Trophoblast cell (in vitro differentiated cells and primary cell): ENCODE data around the gene SSH2.

ENCODE experiments used
- DNase-seq, 2 donors: peaks; one replicate each; pipeline ENCODE4 v3.0.0-alpha.2; 2016
- H2AFZ ChIP-seq: 2 replicates; pipeline ENCODE4 v1.6.1; 2013; ENCODE audit warnings: low read length, moderate library complexity, mild to moderate bottlenecking; ENCODE audit not compliant: insufficient read depth, poor library complexity
- H2AK5ac ChIP-seq: 2 replicates; pipeline ENCODE4 v1.6.1; 2013; ENCODE audit warnings: mild to moderate bottlenecking, low read length
- H2BK120ac ChIP-seq: 2 replicates; pipeline ENCODE4 v1.6.1; 2013; ENCODE audit warnings: low read length, mild to moderate bottlenecking, moderate library complexity; ENCODE audit not compliant: insufficient read depth, poor library complexity
- H2BK12ac ChIP-seq: 2 replicates; pipeline ENCODE4 v1.6.1; 2013; ENCODE audit warnings: mild to moderate bottlenecking, low read length, moderate library complexity
- H2BK5ac ChIP-seq: 2 replicates; pipeline ENCODE4 v1.6.1; 2013; ENCODE audit warnings: low read length, low read depth, moderate library complexity, mild to moderate bottlenecking; ENCODE audit not compliant: poor library complexity
- H3K14ac ChIP-seq: 2 replicates; pipeline ENCODE4 v1.6.1; 2013; ENCODE audit warnings: mild to moderate bottlenecking, low read length
- H3K18ac ChIP-seq: 2 replicates; pipeline ENCODE4 v1.6.1; 2013; ENCODE audit warnings: mild to moderate bottlenecking, low read length
- H3K23ac ChIP-seq: 2 replicates; pipeline ENCODE4 v1.6.1; 2013; ENCODE audit warnings: low read length
- H3K27ac ChIP-seq: 2 replicates; pipeline ENCODE4 v1.5.1; 2013; ENCODE audit warnings: low read depth, mild to moderate bottlenecking, inconsistent platforms, low read length, moderate library complexity
- H3K27me3 ChIP-seq: 2 replicates; pipeline ENCODE4 v1.6.1; 2013; ENCODE audit warnings: inconsistent platforms, mild to moderate bottlenecking, low read length, moderate library complexity; ENCODE audit not compliant: insufficient read depth
- H3K36me3 ChIP-seq, 2 experiments: 1 replicate in 1 of 2; 2 replicates in 1 of 2; pipeline ENCODE4 v1.6.1; 2013; ENCODE audit warnings: low read length in 2 of 2, mild to moderate bottlenecking in 2 of 2, moderate library complexity in 1 of 2; ENCODE audit not compliant: insufficient read depth in 2 of 2, control insufficient read depth in 1 of 2
- H3K4ac ChIP-seq: 2 replicates; pipeline ENCODE4 v1.6.1; 2013; ENCODE audit warnings: low read depth, mild to moderate bottlenecking, low read length, moderate library complexity
- H3K4me1 ChIP-seq, 2 experiments: 1 replicate in 1 of 2; 2 replicates in 1 of 2; pipeline ENCODE4 v1.6.1; 2013; ENCODE audit warnings: low read length in 2 of 2, mild to moderate bottlenecking in 2 of 2, moderate library complexity in 1 of 2; ENCODE audit not compliant: insufficient read depth in 2 of 2, control insufficient read depth in 1 of 2
- H3K4me2 ChIP-seq: 2 replicates; pipeline ENCODE4 v1.6.1; 2013; ENCODE audit warnings: inconsistent platforms, mild to moderate bottlenecking, low read length, moderate library complexity
- H3K4me3 ChIP-seq: 2 replicates; pipeline ENCODE4 v1.5.1; 2013; ENCODE audit warnings: mild to moderate bottlenecking, low read depth, low read length, inconsistent platforms
- H3K79me1 ChIP-seq: one replicate; pipeline ENCODE4 v1.6.1; 2013; ENCODE audit warnings: low read length
- H3K79me2 ChIP-seq: 2 replicates; pipeline ENCODE4 v1.6.1; 2013; ENCODE audit warnings: low read length, mild to moderate bottlenecking; ENCODE audit not compliant: control insufficient read depth, insufficient read depth, poor library complexity
- H3K9ac ChIP-seq: 2 replicates; pipeline ENCODE4 v1.6.1; 2013; ENCODE audit warnings: mild to moderate bottlenecking, low read length
- H3K9me3 ChIP-seq: 2 replicates; pipeline ENCODE4 v1.6.1; 2013; ENCODE audit warnings: low read depth, mild to moderate bottlenecking, control low read depth, inconsistent platforms, low read length; ENCODE audit not compliant: insufficient read depth
- H4K12ac ChIP-seq: 2 replicates; pipeline ENCODE4 v1.6.1; 2013; ENCODE audit warnings: low read depth, mild to moderate bottlenecking, low read length, moderate library complexity
- H4K8ac ChIP-seq: 2 replicates; pipeline ENCODE4 v1.6.1; 2013; ENCODE audit warnings: low read depth, mild to moderate bottlenecking, low read length, moderate library complexity
- H4K91ac ChIP-seq: one replicate; pipeline ENCODE4 v1.6.1; 2013; ENCODE audit warnings: low read depth, mild to moderate bottlenecking, low read length, moderate library complexity
- whole genome bisulfite sequencing: extraction: QIAGEN DNeasy Blood & Tissue Kit; methylation state at CpG from one replicate; pipeline ENCODE4 v1.1.7; 2013; ENCODE audit warnings: missing lambda C conversion rate; ENCODE audit not compliant: insufficient read length, insufficient coverage; ENCODE audit errors: extremely low coverage; 5-methylcytosine and 5-hydroxymethylcytosine counted together

The SSH2 gene

DNA sequence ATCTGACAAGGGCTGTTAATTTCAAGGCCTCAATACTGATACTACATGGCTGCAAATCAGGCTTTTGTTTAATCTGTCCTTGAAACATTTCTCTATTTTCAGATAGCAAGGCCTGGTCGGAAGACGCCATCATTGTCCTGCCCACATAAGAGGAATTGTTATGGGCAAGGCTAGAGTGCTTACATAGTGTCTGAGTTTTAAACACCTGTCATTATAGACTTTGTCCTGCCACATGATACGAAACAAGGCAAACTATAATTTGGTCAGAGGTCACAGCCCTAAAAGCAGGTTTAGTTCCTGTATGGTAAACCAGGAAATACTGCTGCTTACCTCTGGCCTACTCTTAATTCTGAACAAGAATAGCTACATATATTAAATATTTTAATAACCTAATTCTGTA, 104.4 kb downstream of the SSH2 start:
- WGBS: no CpG with 5 or more reads among the region's 3 CpGs
- no peak overlapping the region for H3K4me2 ChIP-seq
- DNase-seq: no peak

GRCh38 chr17:29821897-29822296, 108.1 kb downstream of the SSH2 start:
- Histone ChIP-seq H3K4me3 (no peak overlapping the region), H3K27ac (no peak overlapping the region), H2BK120ac (no peak overlapping the region), H3K79me1 (no peaks in the 10 kb centered on the region), H3K27me3 (no peaks in the 10 kb centered on the region), H3K23ac (no peak overlapping the region), H2BK5ac (no peak overlapping the region), H4K12ac (no peak overlapping the region), H3K18ac (no peak overlapping the region), H3K4me2 (no peak overlapping the region), H2AFZ (no peak overlapping the region), H3K9ac (no peak overlapping the region), H3K36me3 (peaks cover 0 to 2% of the 10 kb centered on the region in 2 experiments), H3K9me3 (no peaks in the 10 kb centered on the region), H3K4ac (no peak overlapping the region), H4K8ac (no peak overlapping the region), H2BK12ac (no peak overlapping the region), H4K91ac (no peak overlapping the region), H3K4me1 (no peaks in the 10 kb centered on the region), H3K79me2 (no peaks in the 10 kb centered on the region), H2AK5ac (no peak overlapping the region), H3K14ac (no peak overlapping the region)
- no peak for DNase-seq
- WGBS: no CpG with 5 or more reads among the region's 1 CpG

More for the DNA sequence above, 104.4 kb downstream of the SSH2 start:
- no peaks in the 10 kb centered on the region for H3K9me3 ChIP-seq
- no peaks in the 10 kb centered on the region for H3K27me3 ChIP-seq
- H3K18ac ChIP-seq: no peak overlapping the region
- no peaks in the 10 kb centered on the region for H3K79me2 ChIP-seq
- no peak overlapping the region for H4K91ac ChIP-seq
- no peaks in the 10 kb centered on the region for H3K4me1 ChIP-seq
- H2BK5ac ChIP-seq: no peak overlapping the region
- no peak overlapping the region for H4K12ac ChIP-seq
- H3K36me3 ChIP-seq: peaks cover 0 to 2% of the 10 kb centered on the region in 2 experiments
- H4K8ac ChIP-seq: no peak overlapping the region
- no peak overlapping the region for H3K14ac ChIP-seq
- H3K79me1 ChIP-seq: no peaks in the 10 kb centered on the region
- H3K4ac ChIP-seq: no peak overlapping the region
- H2BK12ac ChIP-seq: no peak overlapping the region
- H3K27ac ChIP-seq: no peak overlapping the region
- no peak overlapping the region for H2AK5ac ChIP-seq
- no peak overlapping the region for H2BK120ac ChIP-seq
- no peak overlapping the region for H2AFZ ChIP-seq
- no peak overlapping the region for H3K23ac ChIP-seq
- H3K9ac ChIP-seq: no peak overlapping the region
- H3K4me3 ChIP-seq: no peak overlapping the region

GRCh38 chr17:29820425-29820824, 109.6 kb downstream of the SSH2 start:
- no peak overlapping the region for H4K91ac ChIP-seq
- H3K4me1 ChIP-seq: no peaks in the 10 kb centered on the region
- H3K4me3 ChIP-seq: no peak overlapping the region
- no CpG with 5 or more reads among the region's 1 CpG for WGBS
- H3K9me3 ChIP-seq: no peaks in the 10 kb centered on the region
- H3K9ac ChIP-seq: no peak overlapping the region
- no peak overlapping the region for H3K14ac ChIP-seq
- H3K27me3 ChIP-seq: no peaks in the 10 kb centered on the region
- H2BK120ac ChIP-seq: no peak overlapping the region
- H4K12ac ChIP-seq: no peak overlapping the region
- no peak overlapping the region for H3K27ac ChIP-seq
- H3K4me2 ChIP-seq: no peak overlapping the region
- no peaks in the 10 kb centered on the region for H3K79me1 ChIP-seq
- H3K36me3 ChIP-seq: peaks cover 0 to 2% of the 10 kb centered on the region in 2 experiments
- DNase-seq: no peak
- no peak overlapping the region for H3K23ac ChIP-seq
- H4K8ac ChIP-seq: no peak overlapping the region
- H2AFZ ChIP-seq: no peak overlapping the region
- no peak overlapping the region for H2BK12ac ChIP-seq
- H2AK5ac ChIP-seq: no peak overlapping the region
- no peak overlapping the region for H3K4ac ChIP-seq
- H3K18ac ChIP-seq: no peak overlapping the region
- H3K79me2 ChIP-seq: no peaks in the 10 kb centered on the region
- H2BK5ac ChIP-seq: no peak overlapping the region

DNA sequence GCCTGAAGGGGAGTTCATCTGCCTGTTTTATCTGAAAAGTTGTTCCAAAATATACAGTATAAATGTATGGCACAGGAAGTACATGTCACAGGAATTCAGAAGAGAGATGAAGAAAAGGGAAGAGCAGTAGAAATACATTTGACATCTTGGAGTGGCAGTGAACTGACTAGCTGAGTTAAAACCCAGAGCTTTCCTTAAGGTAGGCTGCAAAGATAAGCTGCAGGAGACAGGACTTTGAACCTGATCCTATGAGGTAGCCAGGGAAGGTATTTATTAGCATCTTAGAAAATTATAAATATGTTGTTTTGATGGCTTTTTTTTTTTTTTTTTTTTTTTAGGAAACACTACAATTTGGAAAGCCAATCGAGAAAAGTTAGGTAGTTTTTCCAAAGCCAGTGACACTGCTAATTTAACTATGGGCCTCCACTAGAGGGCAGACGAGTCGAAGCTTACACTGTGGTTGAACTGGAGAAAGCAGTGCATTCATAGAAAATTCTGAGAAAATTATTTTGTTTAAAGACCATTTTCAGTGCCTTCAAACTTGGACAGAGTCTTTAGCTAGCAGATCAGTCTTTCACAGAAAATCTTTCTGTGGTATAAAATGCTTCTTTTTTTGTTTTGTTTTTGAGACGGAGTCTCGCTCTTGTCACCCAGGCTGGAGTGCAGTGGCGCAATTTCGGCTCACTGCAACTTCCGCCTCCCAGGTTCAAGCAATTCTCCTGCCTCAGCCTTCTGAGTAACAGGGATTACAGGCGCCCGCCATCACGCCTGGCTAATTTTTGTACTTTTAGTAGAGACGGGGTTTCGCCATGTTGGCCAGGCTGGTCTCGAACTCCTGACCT, 122.3 kb downstream of the SSH2 start:
- Histone ChIP-seq H3K27ac (peak overlapping the region; percentile 4), H3K23ac (no peak overlapping the region), H3K4me2 (no peak overlapping the region), H3K79me2 (no peaks in the 10 kb centered on the region), H3K9me3 (no peaks in the 10 kb centered on the region), H3K4me1 (peaks cover 4 to 5% of the 10 kb centered on the region in 2 experiments), H3K27me3 (no peaks in the 10 kb centered on the region), H4K12ac (no peak overlapping the region), H2AFZ (no peak overlapping the region), H3K79me1 (no peaks in the 10 kb centered on the region), H4K8ac (no peak overlapping the region), H3K9ac (no peak overlapping the region), H2BK120ac (no peak overlapping the region), H2BK12ac (no peak overlapping the region), H2AK5ac (no peak overlapping the region), H3K36me3 (no peaks in the 10 kb centered on the region), H3K18ac (no peak overlapping the region), H3K4ac (no peak overlapping the region), H3K4me3 (no peak overlapping the region), H3K14ac (no peak overlapping the region), H4K91ac (no peak overlapping the region), H2BK5ac (no peak overlapping the region)
- no CpG with 5 or more reads among the region's 14 CpGs for WGBS
- peak; percentile 57 to 90 for DNase-seq
